Gastrocnemius medialis (tissue), 4 donors: ENCODE measurements around the gene NECAP2. TPM values are rescaled to one million over a fixed set of nuclear protein-coding genes. Genes with fewer than 3 reads are reported as not detected.

ENCODE experiments used
- ATAC-seq, 2 donors: fragments of 150-250 bp; one replicate each; pipeline ENCODE4 v1.9.1; 2016
- DNase-seq, 2 donors: peaks; one replicate each; pipeline ENCODE4 v3.0.0-alpha.2; 2019
- H3K27ac ChIP-seq, 4 donors: fragments of 200-600 bp; sonication (generic); 1 replicate in 1 of 4; 2 replicates in 3 of 4; pipeline ENCODE4 v1.5.1; 2016 to 2018; ENCODE audit warnings: mild to moderate bottlenecking in 2 of 4, moderate library complexity in 1 of 4
- H3K27me3 ChIP-seq, 3 donors: fragments of 200-600 bp; sonication (generic) in 2 of 3; 1 replicate in 1 of 3; 2 replicates in 2 of 3; pipeline versions ENCODE4 v1.5.1 to v1.6.0; 2016 to 2019; ENCODE audit warnings: mild to moderate bottlenecking in 1 of 3, moderate library complexity in 1 of 3
- H3K36me3 ChIP-seq, 2 donors: fragments of 200-600 bp; sonication (generic) in 1 of 2; one replicate each; pipeline ENCODE4 v1.5.1; 2017 to 2018
- H3K4me1 ChIP-seq, 2 donors: fragments of 200-600 bp; sonication (generic) in 1 of 2; one replicate each; pipeline ENCODE4 v1.5.1; 2016 to 2017; ENCODE audit warnings: mild to moderate bottlenecking in 2 of 2
- H3K4me3 ChIP-seq, 4 donors: fragments of 200-600 bp; sonication (generic) in 3 of 4; 1 replicate in 1 of 4; 2 replicates in 3 of 4; pipeline ENCODE4 v1.5.1; 2016 to 2019; ENCODE audit warnings: mild to moderate bottlenecking in 2 of 4
- H3K9me3 ChIP-seq, 3 donors: fragments of 200-600 bp; sonication (generic) in 2 of 3; 1 replicate in 1 of 3; 2 replicates in 2 of 3; pipeline ENCODE4 v1.5.1; 2016 to 2019
- CTCF ChIP-seq, 5 experiments: fragments of 450-650 bp in 3 of 5; fragments of 200-600 bp in 2 of 5; sonication (generic) in 2 of 5; IDR thresholded peaks in 4 of 5; conservative IDR thresholded peaks in 1 of 5; 1 replicate in 4 of 5; 2 replicates in 1 of 5; pipeline ENCODE4 v1.5.1; 2016 to 2019; ENCODE audit warnings: antibody characterized with exemption in 5 of 5, mild to moderate bottlenecking in 3 of 5, moderate library complexity in 3 of 5
- POLR2A ChIP-seq, 2 donors: fragments of 450-650 bp; IDR thresholded peaks; one replicate each; pipeline ENCODE4 v1.6.1; 2017; ENCODE audit warnings: antibody characterized with exemption in 2 of 2, mild to moderate bottlenecking in 2 of 2, moderate library complexity in 2 of 2
- in situ Hi-C, 4 donors: fragments of 200-750 bp; cut with MboI; loops; one replicate each; pipeline versions ENCODE4 v1.15.0 to v1.8.0; 2017; ENCODE audit warnings: low sequenced_read_pairs in 4 of 4
- intact Hi-C: fragments of 100-400 bp; cut with DNase I; formaldehyde crosslinking; loops from one replicate; pipeline ENCODE4 v1.15.1; 2023; ENCODE audit warnings: low total_unique reads
- total RNA-seq, 4 donors: library from RNA; depleted of rRNA; stranded (reverse); fragments of >200 nt; gene quantifications; one replicate each; pipeline versions ENCODE4 v1.1.0 to v1.2.3, GENCODE V29; 2016

NECAP2 gene
- total RNA-seq, 4 donors from 2014 or later, result 8.9 to 12.6 (median 10.4) TPM

DNA sequence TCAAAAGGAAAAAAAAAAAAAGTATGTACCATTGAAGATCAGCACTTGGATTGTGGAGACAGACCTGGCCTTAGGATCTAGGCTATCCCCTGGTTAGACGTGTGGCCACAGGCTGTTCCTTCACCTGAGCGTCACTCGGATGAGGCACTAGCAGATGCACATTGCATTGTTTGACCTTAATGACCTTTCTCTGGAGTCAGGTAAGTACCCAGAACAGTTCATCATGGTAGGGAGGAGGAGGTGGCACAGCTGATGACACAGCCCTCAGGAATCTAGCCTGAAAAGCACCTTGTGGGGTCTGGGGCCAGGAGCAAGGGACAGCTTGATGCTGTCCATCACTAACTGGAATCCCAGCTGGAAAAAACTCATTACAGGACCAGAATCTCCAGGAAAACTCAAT, 21.2 kb downstream of the NECAP2 start:
- Histone ChIP-seq H3K9me3 (no peaks in the 10 kb centered on the region), H3K4me1 (no peaks in the 10 kb centered on the region), H3K36me3 (peaks cover 0 to 58% of the 10 kb centered on the region in 2 donors), H3K27me3 (no peaks in the 10 kb centered on the region), H3K4me3 (no peak overlapping the region), H3K27ac (no peak overlapping the region)
- intact Hi-C loops, result no loop called here
- no peak for ATAC-seq
- TF ChIP-seq CTCF (IDR thresholded peaks at IDR 0.05 in 4 of 5, conservative IDR thresholded peaks at IDR 0.05 in 1 of 5), result no peak
- TF ChIP-seq POLR2A (IDR thresholded peaks at IDR 0.05), result no peak
- in situ Hi-C loops, result no loop called here
- no peak for DNase-seq

DNA sequence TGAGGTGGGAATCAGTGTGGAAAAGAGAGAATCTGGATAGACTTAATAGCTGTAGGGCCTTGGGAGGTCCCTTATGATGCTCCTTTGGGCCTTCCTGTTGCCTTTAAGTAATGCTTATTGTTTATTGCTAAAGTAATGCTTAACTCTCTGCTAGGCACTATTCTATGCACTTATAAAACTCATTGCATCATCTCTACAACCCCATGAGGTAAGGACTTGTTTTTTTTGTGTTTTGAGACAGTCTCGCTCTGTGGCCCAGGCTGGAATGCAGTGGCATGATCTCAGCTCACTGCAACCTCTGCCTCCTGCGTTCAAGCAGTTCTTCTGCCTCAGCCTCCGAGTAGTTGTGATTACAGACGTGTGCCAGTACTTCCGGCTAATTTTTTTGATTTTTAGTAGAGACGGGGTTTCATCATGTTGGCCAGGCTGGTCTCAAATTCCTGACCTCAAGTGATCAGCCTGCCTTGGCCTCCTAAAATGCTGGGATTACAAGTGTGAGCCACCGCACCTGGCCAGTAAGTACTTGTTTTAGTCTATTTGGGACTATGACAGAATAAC, 22.3 kb downstream of the NECAP2 start:
- in situ Hi-C loops, result no loop called here
- H3K4me3 ChIP-seq, result no peak overlapping the region
- intact Hi-C loops, result no loop called here
- no peaks in the 10 kb centered on the region for H3K9me3 ChIP-seq
- H3K4me1 ChIP-seq, result no peaks in the 10 kb centered on the region
- no peak for ATAC-seq
- peaks cover 0 to 47% of the 10 kb centered on the region in 2 donors for H3K36me3 ChIP-seq
- H3K27me3 ChIP-seq, result no peaks in the 10 kb centered on the region
- no peak overlapping the region for H3K27ac ChIP-seq
- no peak for TF ChIP-seq CTCF (IDR thresholded peaks at IDR 0.05 in 4 of 5, conservative IDR thresholded peaks at IDR 0.05 in 1 of 5)
- no peak for TF ChIP-seq POLR2A (IDR thresholded peaks at IDR 0.05)
- DNase-seq, result no peak

GRCh38 chr1:16464917-16465625, 24.5 kb downstream of the NECAP2 start:
- no peak for TF ChIP-seq POLR2A (IDR thresholded peaks at IDR 0.05)
- no peak for TF ChIP-seq CTCF (IDR thresholded peaks at IDR 0.05 in 4 of 5, conservative IDR thresholded peaks at IDR 0.05 in 1 of 5)
- DNase-seq (no peak), ATAC-seq (peak in 1 of 2 donors; percentile 39)
- Histone ChIP-seq H3K36me3 (peaks cover 0 to 26% of the 10 kb centered on the region in 2 donors), H3K4me3 (no peak overlapping the region), H3K27me3 (no peaks in the 10 kb centered on the region), H3K27ac (no peak overlapping the region), H3K4me1 (peaks cover 4 to 12% of the 10 kb centered on the region in 2 donors), H3K9me3 (no peaks in the 10 kb centered on the region)
- in situ Hi-C loops (no loop called here), intact Hi-C loops (no loop called here)

DNA sequence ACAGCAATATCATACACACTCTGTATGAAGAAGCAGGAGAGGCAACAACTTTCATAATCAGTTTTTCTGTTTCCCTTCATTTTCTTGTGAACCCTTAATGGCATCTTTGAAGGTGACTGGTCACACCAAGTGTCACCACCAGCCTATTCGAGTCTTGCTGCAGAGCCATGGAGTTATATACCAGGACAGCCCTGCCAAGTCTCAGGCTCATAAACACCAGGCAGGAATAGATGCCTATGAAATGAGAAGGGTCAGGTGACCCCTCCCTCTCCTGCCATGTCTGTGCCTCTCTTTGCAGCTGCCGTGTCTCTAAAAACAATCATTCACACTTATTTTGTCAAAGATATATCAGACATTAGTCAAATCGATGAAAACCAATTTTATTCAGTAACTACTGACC, 28.0 kb downstream of the NECAP2 start:
- H3K27ac ChIP-seq, result peak overlapping the region in 1 of 4 donors; percentile 2
- in situ Hi-C loops, result no loop called here
- H3K36me3 ChIP-seq, result peaks cover 0 to 3% of the 10 kb centered on the region in 2 donors
- H3K27me3 ChIP-seq, result no peaks in the 10 kb centered on the region
- peak; percentile 78 to 83 for ATAC-seq
- no peaks in the 10 kb centered on the region for H3K9me3 ChIP-seq
- H3K4me3 ChIP-seq, result no peak overlapping the region
- intact Hi-C loops, result no loop called here
- peak in 1 of 2 donors; percentile 35 for DNase-seq
- TF ChIP-seq POLR2A (IDR thresholded peaks at IDR 0.05) (no peak), CTCF (IDR thresholded peaks at IDR 0.05 in 4 of 5, conservative IDR thresholded peaks at IDR 0.05 in 1 of 5) (no peak)
- peaks cover 4 to 12% of the 10 kb centered on the region in 2 donors for H3K4me1 ChIP-seq
